Astrocyte (in vitro differentiated cells and primary cell): Measurements from ENCODE around the gene VEZT.

ENCODE experiments used
- EZH2 ChIP-seq: IDR thresholded peaks from 2 replicates; pipeline ENCODE4 v1.6.1; 2012; ENCODE audit warnings: mild to moderate bottlenecking, low read length, inconsistent platforms; ENCODE audit not compliant: insufficient read depth
- TF ChIP-seq, protein P1 (sequence below): IDR thresholded peaks from 2 replicates; pipeline ENCODE4 v1.5.1; 2011; ENCODE audit warnings: low read depth, mild to moderate bottlenecking, inconsistent platforms, low read length, moderate library complexity; ENCODE audit not compliant: insufficient read depth

- no peak for TF ChIP-seq EZH2
- TF ChIP-seq, protein P1, sequence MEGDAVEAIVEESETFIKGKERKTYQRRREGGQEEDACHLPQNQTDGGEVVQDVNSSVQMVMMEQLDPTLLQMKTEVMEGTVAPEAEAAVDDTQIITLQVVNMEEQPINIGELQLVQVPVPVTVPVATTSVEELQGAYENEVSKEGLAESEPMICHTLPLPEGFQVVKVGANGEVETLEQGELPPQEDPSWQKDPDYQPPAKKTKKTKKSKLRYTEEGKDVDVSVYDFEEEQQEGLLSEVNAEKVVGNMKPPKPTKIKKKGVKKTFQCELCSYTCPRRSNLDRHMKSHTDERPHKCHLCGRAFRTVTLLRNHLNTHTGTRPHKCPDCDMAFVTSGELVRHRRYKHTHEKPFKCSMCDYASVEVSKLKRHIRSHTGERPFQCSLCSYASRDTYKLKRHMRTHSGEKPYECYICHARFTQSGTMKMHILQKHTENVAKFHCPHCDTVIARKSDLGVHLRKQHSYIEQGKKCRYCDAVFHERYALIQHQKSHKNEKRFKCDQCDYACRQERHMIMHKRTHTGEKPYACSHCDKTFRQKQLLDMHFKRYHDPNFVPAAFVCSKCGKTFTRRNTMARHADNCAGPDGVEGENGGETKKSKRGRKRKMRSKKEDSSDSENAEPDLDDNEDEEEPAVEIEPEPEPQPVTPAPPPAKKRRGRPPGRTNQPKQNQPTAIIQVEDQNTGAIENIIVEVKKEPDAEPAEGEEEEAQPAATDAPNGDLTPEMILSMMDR, result no peak
Observed at GRCh38 chr12:95191060-95191696, 26.4 kb upstream of the VEZT start.
